Central memory CD8-positive, alpha-beta T cell (primary cell): ENCODE measurements around the gene ITK.

Source experiments
- ATAC-seq: fragments of 150-1000 bp; cut with Tn5 transposase; replicated peaks from 2 replicates; pipeline ENCODE4 v1.10.0; 2022; ENCODE audit warnings: mild to moderate bottlenecking, moderate FRiP score, moderate number of reproducible peaks; ENCODE audit not compliant: poor library complexity, severe bottlenecking; ENCODE audit errors: extremely low read depth
- DNase-seq, 2 donors: peaks; one replicate each; pipeline ENCODE4 v3.0.0; 2021; ENCODE audit warnings: low spot score in 2 of 2
- H3K27ac Mint-ChIP-seq: one replicate; pipeline ENCODE4 v1.8.0; 2022; ENCODE audit warnings: low read depth, mild to moderate bottlenecking, moderate library complexity, mixed read lengths
- H3K27me3 Mint-ChIP-seq: one replicate; pipeline ENCODE4 v1.8.0; 2022; ENCODE audit warnings: mixed read lengths
- H3K36me3 Mint-ChIP-seq: one replicate; pipeline ENCODE4 v1.8.0; 2022; ENCODE audit warnings: mild to moderate bottlenecking, moderate library complexity, mixed read lengths; ENCODE audit not compliant: insufficient read depth
- H3K4me1 Mint-ChIP-seq: one replicate; pipeline ENCODE4 v1.8.0; 2022; ENCODE audit warnings: mixed read lengths
- H3K4me3 Mint-ChIP-seq: one replicate; pipeline ENCODE4 v1.8.0; 2022; ENCODE audit warnings: mild to moderate bottlenecking, moderate library complexity, mixed read lengths
- H3K9me3 Mint-ChIP-seq: one replicate; pipeline ENCODE4 v1.8.0; 2022; ENCODE audit warnings: mixed read lengths

ITK gene

GRCh38 chr5:157180374-157181264 is at the start of gene ITK:
ITK (plus strand) TSS chr5:157180840; CDS start chr5:157180978, 138 bp downstream.
- H3K36me3 Mint-ChIP-seq, result peaks cover 26% of the 10 kb centered on the region
- no peaks in the 10 kb centered on the region for H3K9me3 Mint-ChIP-seq
- H3K27me3 Mint-ChIP-seq, result no peaks in the 10 kb centered on the region
- DNase-seq, result peak in 1 of 2 donors; percentile 51
- peak within 1 kb of the TSS; percentile 85 for H3K4me3 Mint-ChIP-seq
- H3K4me1 Mint-ChIP-seq, result peaks cover 50% of the 10 kb centered on the region
- peak; percentile 84 for ATAC-seq
- peak within 1 kb of the TSS; percentile 95 for H3K27ac Mint-ChIP-seq

GRCh38 chr5:157130925-157131324 is 49.7 kb upstream of the ITK start:
- Mint-ChIP-seq H3K27ac (no peak overlapping the region), H3K36me3 (peaks cover 4% of the 10 kb centered on the region), H3K27me3 (no peaks in the 10 kb centered on the region), H3K4me1 (peaks cover 7% of the 10 kb centered on the region), H3K9me3 (no peaks in the 10 kb centered on the region), H3K4me3 (no peak overlapping the region)
- DNase-seq, result no peak
- no peak for ATAC-seq

GRCh38 chr5:157132281-157132612 is 48.4 kb upstream of the ITK start:
- Mint-ChIP-seq H3K36me3 (peaks cover 7% of the 10 kb centered on the region), H3K4me1 (peaks cover 11% of the 10 kb centered on the region), H3K27me3 (no peaks in the 10 kb centered on the region), H3K4me3 (no peak overlapping the region), H3K9me3 (no peaks in the 10 kb centered on the region), H3K27ac (no peak overlapping the region)
- DNase-seq, result no peak
- ATAC-seq, result no peak

DNA sequence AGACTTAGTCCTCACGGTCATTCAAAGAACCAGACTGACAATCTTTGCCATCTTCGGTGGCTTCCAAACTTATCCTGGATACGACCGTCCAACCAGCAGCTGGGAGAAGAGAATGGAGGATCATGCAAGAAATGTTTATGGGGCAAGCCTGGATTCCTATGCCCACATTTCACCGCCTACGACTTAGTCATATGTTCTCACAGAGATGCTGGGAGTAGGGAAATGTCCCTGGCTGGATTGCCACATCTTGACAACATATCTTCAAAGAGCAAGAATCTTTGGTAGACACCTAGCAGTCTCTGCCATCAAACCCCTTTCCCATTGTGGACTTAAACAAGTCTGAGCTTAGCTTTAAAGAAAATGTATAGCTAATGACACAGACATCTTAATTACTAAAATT is 42.9 kb upstream of the ITK start:
- Mint-ChIP-seq H3K4me1 (peaks cover 44% of the 10 kb centered on the region), H3K27me3 (no peaks in the 10 kb centered on the region), H3K36me3 (peaks cover 32% of the 10 kb centered on the region), H3K27ac (no peak overlapping the region), H3K9me3 (no peaks in the 10 kb centered on the region), H3K4me3 (no peak overlapping the region)
- ATAC-seq, result no peak
- DNase-seq, result no peak

GRCh38 chr5:157142317-157143126 is 38.1 kb upstream of the ITK start, which contains the start of gene MED7:
MED7 (minus strand) TSS chr5:157142865; CDS start chr5:157139431, 3,434 bp downstream.
- Mint-ChIP-seq H3K27me3 (no peaks in the 10 kb centered on the region), H3K4me3 (peak within 1 kb of the TSS; percentile 91), H3K9me3 (no peaks in the 10 kb centered on the region), H3K36me3 (peaks cover 30% of the 10 kb centered on the region), H3K4me1 (peaks cover 49% of the 10 kb centered on the region), H3K27ac (peak within 1 kb of the TSS; percentile 97)
- ATAC-seq (peak; percentile 99), DNase-seq (peak; percentile 77 to 92)

DNA sequence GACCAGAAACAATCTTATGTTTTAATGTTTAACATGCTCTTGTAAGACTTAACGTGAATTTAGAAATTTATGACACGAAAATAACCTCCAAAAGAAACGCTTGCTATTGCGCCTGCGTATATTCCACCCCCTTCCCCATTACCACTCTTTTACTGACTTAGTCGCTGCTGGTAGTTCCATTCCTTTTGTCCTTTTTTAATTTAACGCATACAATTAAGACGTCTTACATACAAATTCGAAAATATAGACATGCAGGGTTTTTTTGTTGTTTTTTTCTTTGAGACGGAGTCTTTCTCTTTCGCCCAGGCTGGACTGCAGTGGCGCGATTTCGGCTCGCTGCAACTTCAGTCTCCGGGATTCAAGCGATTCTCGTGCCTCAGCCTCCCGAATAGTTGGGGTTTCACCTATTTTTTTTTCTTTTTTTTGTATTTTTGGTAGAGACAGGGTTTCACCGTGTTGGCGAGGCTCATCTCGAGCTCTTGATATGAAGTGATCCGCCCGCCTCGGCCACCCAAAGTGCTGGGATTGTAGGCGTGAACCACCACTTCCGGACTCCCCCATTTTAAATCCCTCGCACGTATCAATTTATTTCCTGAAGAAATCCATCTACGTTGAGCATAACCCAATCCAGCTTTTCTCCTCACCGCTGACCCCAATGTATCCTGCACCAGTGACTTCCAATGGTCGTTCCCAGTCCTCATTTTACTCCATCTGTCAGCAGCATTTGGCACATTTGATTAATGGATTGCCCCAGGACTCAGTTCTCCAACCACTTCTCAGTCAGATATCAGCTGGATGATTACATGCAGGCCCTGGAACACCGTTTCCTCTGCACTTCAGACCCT is 37.3 kb upstream of the ITK start:
- Mint-ChIP-seq H3K9me3 (no peaks in the 10 kb centered on the region), H3K36me3 (peaks cover 22% of the 10 kb centered on the region), H3K4me1 (peaks cover 54% of the 10 kb centered on the region), H3K27me3 (no peaks in the 10 kb centered on the region), H3K27ac (peak overlapping the region; percentile 97), H3K4me3 (peak overlapping the region; percentile 91)
- DNase-seq (no peak), ATAC-seq (peak; percentile 45)

DNA sequence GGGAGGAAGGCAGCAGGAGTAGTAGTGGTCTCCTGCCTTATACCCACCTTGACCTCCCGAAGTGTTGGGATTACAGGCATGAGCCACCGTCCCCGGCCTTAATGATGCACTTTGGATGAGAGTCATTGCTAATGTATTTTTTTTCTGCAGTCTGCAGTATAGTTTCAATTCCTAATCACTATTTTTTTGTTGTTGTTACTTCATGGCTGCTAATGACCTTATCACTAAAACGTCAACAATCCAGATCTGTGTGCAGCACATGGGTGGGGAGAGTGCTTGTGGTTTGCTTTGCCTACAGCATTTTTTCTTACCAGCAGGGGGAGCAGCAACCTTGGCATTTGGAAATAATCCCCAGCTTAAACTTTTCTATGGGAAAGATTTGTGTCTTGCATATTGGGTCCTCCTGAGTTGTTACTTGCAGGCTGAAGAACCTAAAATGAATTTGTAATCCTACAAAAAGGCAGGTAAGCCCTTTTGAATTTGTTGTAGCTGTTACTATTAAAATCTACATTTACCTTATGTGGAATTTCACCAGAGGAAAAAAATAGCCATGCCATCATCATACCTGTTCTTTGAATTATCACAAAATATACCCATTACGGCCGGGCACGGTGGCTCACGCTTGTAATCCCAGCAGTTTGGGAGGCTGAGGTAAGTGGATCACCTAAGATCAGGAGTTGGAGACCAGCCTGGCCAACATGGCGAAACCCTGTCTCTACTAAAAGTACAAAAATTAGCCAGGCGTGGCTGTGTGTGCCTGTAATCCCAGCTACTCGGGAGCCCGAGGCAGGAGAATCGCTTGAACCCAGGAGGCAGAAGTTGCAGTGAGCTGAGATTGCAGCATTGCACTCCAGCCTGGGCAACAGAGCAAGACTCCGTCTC is 31.7 kb upstream of the ITK start:
- Mint-ChIP-seq H3K27me3 (no peaks in the 10 kb centered on the region), H3K36me3 (peaks cover 1% of the 10 kb centered on the region), H3K9me3 (no peaks in the 10 kb centered on the region), H3K27ac (peak overlapping the region; percentile 88), H3K4me1 (peaks cover 22% of the 10 kb centered on the region), H3K4me3 (peak overlapping the region; percentile 38)
- ATAC-seq, result peak; percentile 94
- peak; percentile 75 to 81 for DNase-seq

DNA sequence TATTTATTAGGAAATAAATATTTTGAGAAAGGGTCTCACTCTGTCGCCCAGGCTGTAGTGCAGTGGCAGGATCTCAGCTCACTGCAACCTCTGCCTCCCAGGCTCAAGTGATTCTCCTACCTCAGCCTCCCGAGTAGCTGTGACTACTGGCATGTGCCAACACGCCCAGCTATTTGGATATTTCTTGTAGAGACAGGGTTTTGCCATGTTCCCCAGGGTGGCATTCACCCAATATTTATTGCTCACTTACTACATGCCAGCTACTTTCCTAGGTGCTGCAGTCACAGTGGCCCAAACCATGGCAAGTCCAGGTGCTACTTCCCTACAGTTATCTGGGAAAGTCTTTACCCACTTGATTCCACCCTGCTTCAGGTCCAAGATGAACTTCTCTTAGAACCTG is 29.6 kb upstream of the ITK start:
- no peak overlapping the region for H3K4me3 Mint-ChIP-seq
- H3K4me1 Mint-ChIP-seq, result peaks cover 36% of the 10 kb centered on the region
- H3K9me3 Mint-ChIP-seq, result no peaks in the 10 kb centered on the region
- no peak overlapping the region for H3K27ac Mint-ChIP-seq
- no peak for ATAC-seq
- DNase-seq, result no peak
- peaks cover 3% of the 10 kb centered on the region for H3K36me3 Mint-ChIP-seq
- H3K27me3 Mint-ChIP-seq, result no peaks in the 10 kb centered on the region

DNA sequence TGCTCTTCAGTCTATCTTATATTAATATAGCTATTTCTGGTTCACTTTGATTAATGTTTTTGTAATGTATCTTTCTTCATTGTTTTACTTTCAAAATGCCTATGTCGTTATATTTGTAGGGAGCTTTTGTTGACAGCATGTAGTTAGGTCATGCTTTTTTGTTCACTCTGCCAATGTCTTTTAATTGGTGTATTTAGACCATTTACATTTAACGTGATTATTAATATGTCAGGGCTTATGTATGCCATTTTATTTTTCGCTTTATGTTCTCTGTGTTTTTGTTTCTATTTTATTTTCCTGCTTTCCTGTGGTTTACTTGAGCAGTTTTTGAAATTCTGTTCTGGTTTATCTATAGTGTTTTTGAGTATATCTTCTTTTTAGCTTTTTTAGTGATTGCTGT is 25.3 kb upstream of the ITK start:
- peaks cover 7% of the 10 kb centered on the region for H3K36me3 Mint-ChIP-seq
- H3K4me1 Mint-ChIP-seq, result peaks cover 48% of the 10 kb centered on the region
- no peaks in the 10 kb centered on the region for H3K9me3 Mint-ChIP-seq
- ATAC-seq (no peak), DNase-seq (no peak)
- H3K27ac Mint-ChIP-seq, result peak overlapping the region; percentile 97
- H3K27me3 Mint-ChIP-seq, result no peaks in the 10 kb centered on the region
- H3K4me3 Mint-ChIP-seq, result peak overlapping the region; percentile 79

DNA sequence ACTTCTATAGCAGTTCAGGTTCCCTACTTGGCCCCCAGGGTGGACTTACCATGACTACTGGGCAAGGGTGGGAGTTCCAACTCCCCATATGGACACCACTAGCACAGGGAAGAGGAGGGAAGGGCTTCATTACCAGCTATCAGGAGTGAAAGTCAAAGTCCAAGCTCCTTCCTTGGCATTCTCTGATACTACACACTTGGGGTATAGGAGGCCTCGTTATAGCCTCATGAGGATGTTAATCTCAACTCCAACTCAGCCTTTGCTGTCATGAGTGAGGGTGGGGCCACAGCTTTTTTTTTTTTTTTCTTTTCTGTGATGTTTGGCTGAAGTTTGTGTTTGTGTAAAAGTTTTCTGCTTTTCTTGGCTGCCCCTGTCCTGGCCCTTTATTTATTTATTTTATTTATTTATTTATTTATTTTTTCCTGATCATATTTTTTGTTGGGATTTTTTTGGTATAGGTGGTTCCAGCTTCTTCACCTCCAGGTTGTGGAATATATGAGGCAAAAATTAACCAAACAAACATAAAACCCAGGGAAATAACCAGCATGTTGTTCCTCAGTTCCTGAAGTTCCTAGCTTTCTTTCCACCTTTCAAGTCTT is 23.2 kb upstream of the ITK start:
- H3K36me3 Mint-ChIP-seq, result peaks cover 7% of the 10 kb centered on the region
- peaks cover 48% of the 10 kb centered on the region for H3K4me1 Mint-ChIP-seq
- no peaks in the 10 kb centered on the region for H3K9me3 Mint-ChIP-seq
- no peaks in the 10 kb centered on the region for H3K27me3 Mint-ChIP-seq
- DNase-seq (no peak), ATAC-seq (no peak)
- H3K4me3 Mint-ChIP-seq, result no peak overlapping the region
- peak overlapping the region; percentile 20 for H3K27ac Mint-ChIP-seq

DNA sequence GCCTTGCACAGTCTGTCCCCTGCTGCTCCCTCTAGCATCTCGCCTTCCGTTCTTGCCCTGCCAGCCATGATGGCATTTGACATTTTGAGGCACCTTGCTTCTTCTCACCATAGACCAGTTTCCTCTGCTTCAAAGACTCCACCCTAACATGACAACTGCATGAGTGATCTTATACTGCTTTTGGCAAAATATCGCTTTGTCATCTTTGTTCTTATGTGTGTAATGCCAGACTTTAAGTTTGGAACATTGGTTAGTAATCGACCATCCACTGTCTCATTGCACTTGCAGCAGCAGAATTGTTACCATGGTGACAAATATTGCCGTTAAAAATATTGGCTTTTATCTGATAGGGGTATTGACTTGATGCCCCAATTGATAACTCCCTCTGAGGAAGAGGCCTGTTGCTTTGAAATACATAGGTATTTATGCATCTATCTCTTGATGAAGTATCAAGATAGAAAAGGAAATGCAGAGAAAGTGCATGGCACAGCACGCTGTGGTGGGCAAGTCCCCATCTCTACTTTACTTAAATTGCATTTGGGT is 21.4 kb upstream of the ITK start:
- Mint-ChIP-seq H3K4me3 (peak overlapping the region; percentile 63), H3K36me3 (peaks cover 7% of the 10 kb centered on the region), H3K9me3 (no peaks in the 10 kb centered on the region), H3K4me1 (peaks cover 43% of the 10 kb centered on the region), H3K27me3 (no peaks in the 10 kb centered on the region), H3K27ac (peak overlapping the region; percentile 94)
- ATAC-seq, result peak; percentile 66
- DNase-seq, result no peak
